ENCODE results near the gene PTDSS2. TPM values are rescaled to one million over a fixed set of nuclear protein-coding genes. Genes with fewer than 3 reads are reported as not detected.
A peak's percentile ranks its signal among the peaks of the same experiment; 100 is the strongest.

The PTDSS2 gene
- total and polyA plus RNA-seq, 2 of the 13 experiments (the other 11 are each of a cell fraction or from before 2014, with no cell fraction given), result 21.7 to 26.4 TPM

- TF ChIP-seq, protein P1, sequence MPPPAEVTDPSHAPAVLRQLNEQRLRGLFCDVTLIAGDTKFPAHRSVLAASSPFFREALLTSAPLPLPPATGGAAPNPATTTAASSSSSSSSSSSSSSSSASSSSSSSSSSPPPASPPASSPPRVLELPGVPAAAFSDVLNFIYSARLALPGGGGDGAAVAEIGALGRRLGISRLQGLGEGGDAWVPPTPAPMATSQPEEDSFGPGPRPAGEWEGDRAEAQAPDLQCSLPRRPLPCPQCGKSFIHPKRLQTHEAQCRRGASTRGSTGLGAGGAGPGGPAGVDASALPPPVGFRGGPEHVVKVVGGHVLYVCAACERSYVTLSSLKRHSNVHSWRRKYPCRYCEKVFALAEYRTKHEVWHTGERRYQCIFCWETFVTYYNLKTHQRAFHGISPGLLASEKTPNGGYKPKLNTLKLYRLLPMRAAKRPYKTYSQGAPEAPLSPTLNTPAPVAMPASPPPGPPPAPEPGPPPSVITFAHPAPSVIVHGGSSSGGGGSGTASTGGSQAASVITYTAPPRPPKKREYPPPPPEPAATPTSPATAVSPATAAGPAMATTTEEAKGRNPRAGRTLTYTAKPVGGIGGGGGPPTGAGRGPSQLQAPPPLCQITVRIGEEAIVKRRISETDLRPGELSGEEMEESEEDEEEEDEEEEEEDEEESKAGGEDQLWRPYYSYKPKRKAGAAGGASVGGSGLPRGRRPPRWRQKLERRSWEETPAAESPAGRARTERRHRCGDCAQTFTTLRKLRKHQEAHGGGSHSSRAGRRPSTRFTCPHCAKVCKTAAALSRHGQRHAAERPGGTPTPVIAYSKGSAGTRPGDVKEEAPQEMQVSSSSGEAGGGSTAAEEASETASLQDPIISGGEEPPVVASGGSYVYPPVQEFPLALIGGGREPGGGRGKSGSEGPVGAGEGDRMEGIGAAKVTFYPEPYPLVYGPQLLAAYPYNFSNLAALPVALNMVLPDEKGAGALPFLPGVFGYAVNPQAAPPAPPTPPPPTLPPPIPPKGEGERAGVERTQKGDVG (CRISPR knock-in tag; IDR thresholded peaks at IDR 0.05; ENCODE audit: borderline replicate concordance), result peak; percentile 68; the same call in 1 of the 2 replicates
- TF ChIP-seq ZNF781 (CRISPR knock-in tag; IDR thresholded peaks at IDR 0.05; ENCODE audit: borderline replicate concordance, not compliant biosample characterization) (no peak), TEAD2 (CRISPR knock-in tag; IDR thresholded peaks at IDR 0.05) (no peak), ZSCAN9 (CRISPR knock-in tag; IDR thresholded peaks at IDR 0.05; ENCODE audit: borderline replicate concordance) (peak; percentile 69; the same call in 1 of the 2 replicates), ZNF7 (CRISPR knock-in tag; IDR thresholded peaks at IDR 0.05) (no peak), DPF2 (CRISPR knock-in tag; IDR thresholded peaks at IDR 0.05; ENCODE audit: borderline replicate concordance, low read depth) (no peak; the same call in 1 of the 2 replicates), XBP1 (CRISPR knock-in tag; IDR thresholded peaks at IDR 0.05) (0 out of 2 replicates have a peak, but pooled peaks have one; percentile 38)
- TF ChIP-seq, protein P2, sequence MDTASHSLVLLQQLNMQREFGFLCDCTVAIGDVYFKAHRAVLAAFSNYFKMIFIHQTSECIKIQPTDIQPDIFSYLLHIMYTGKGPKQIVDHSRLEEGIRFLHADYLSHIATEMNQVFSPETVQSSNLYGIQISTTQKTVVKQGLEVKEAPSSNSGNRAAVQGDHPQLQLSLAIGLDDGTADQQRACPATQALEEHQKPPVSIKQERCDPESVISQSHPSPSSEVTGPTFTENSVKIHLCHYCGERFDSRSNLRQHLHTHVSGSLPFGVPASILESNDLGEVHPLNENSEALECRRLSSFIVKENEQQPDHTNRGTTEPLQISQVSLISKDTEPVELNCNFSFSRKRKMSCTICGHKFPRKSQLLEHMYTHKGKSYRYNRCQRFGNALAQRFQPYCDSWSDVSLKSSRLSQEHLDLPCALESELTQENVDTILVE (CRISPR knock-in tag; IDR thresholded peaks at IDR 0.05), result peak; percentile 69; the same call in 1 of the 2 replicates
- TF ChIP-seq, protein P3, sequence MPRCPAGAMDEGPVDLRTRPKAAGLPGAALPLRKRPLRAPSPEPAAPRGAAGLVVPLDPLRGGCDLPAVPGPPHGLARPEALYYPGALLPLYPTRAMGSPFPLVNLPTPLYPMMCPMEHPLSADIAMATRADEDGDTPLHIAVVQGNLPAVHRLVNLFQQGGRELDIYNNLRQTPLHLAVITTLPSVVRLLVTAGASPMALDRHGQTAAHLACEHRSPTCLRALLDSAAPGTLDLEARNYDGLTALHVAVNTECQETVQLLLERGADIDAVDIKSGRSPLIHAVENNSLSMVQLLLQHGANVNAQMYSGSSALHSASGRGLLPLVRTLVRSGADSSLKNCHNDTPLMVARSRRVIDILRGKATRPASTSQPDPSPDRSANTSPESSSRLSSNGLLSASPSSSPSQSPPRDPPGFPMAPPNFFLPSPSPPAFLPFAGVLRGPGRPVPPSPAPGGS (CRISPR knock-in tag; IDR thresholded peaks at IDR 0.05), result no peak
- TF ChIP-seq, protein P4, sequence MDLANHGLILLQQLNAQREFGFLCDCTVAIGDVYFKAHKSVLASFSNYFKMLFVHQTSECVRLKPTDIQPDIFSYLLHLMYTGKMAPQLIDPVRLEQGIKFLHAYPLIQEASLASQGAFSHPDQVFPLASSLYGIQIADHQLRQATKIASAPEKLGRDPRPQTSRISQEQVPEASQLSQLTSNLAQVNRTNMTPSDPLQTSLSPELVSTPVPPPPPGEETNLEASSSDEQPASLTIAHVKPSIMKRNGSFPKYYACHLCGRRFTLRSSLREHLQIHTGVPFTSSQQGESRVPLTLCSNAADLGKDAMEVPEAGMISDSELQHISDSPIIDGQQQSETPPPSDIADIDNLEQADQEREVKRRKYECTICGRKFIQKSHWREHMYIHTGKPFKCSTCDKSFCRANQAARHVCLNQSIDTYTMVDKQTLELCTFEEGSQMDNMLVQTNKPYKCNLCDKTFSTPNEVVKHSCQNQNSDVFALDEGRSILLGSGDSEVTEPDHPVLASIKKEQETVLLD (CRISPR knock-in tag; IDR thresholded peaks at IDR 0.05; ENCODE audit: low read depth), result no peak
Observed at GRCh38 chr11:469684-470560, 19.8 kb downstream of the PTDSS2 start (continued).
